ENCODE data around the gene C22orf39. TPM values are rescaled to one million over a fixed set of nuclear protein-coding genes. Genes with fewer than 3 reads are reported as not detected.

The C22orf39 gene
- total RNA-seq, 3 donors from 2014 or later = 46.7 to 111 (median 54.4) TPM

DNA sequence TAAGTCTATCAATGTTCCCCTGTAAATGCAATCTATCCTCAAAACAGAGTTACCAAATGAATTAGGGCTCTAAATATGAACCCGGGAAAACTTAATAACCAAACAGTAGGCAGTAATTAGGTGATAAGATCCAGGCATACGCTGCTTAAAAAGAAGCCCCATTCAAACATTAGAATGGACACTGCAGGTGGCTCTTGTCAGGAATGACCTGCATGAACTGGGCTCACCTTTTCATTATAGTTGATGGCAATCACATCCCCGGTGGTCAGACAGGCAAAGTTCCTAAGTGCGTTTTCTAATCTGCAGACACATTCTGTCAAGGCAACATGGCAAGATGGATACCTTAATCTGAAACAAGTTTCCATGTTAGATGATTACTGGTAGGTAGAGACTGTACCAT lies 17.5 kb upstream of the C22orf39 start:
- no peaks in the 10 kb centered on the region for H3K9me3 ChIP-seq
- H3K36me3 ChIP-seq = peaks cover 7% of the 10 kb centered on the region
- intact Hi-C loops (cut with DNase I; ENCODE audit: low total_unique reads) = no loop called here
- no peak overlapping the region for H3K4me3 ChIP-seq
- no peaks in the 10 kb centered on the region for H3K27me3 ChIP-seq
- no peak overlapping the region for H3K27ac ChIP-seq
- no peaks in the 10 kb centered on the region for H3K4me1 ChIP-seq
- no peak for DNase-seq (ENCODE audit: low spot score in 2 of 2)
- TF ChIP-seq POLR2AphosphoS5 (IDR thresholded peaks at IDR 0.05) = no peak
- TF ChIP-seq POLR2A (IDR thresholded peaks at IDR 0.05) = no peak
- TF ChIP-seq, protein P1, sequence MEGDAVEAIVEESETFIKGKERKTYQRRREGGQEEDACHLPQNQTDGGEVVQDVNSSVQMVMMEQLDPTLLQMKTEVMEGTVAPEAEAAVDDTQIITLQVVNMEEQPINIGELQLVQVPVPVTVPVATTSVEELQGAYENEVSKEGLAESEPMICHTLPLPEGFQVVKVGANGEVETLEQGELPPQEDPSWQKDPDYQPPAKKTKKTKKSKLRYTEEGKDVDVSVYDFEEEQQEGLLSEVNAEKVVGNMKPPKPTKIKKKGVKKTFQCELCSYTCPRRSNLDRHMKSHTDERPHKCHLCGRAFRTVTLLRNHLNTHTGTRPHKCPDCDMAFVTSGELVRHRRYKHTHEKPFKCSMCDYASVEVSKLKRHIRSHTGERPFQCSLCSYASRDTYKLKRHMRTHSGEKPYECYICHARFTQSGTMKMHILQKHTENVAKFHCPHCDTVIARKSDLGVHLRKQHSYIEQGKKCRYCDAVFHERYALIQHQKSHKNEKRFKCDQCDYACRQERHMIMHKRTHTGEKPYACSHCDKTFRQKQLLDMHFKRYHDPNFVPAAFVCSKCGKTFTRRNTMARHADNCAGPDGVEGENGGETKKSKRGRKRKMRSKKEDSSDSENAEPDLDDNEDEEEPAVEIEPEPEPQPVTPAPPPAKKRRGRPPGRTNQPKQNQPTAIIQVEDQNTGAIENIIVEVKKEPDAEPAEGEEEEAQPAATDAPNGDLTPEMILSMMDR (IDR thresholded peaks at IDR 0.05) = no peak

DNA sequence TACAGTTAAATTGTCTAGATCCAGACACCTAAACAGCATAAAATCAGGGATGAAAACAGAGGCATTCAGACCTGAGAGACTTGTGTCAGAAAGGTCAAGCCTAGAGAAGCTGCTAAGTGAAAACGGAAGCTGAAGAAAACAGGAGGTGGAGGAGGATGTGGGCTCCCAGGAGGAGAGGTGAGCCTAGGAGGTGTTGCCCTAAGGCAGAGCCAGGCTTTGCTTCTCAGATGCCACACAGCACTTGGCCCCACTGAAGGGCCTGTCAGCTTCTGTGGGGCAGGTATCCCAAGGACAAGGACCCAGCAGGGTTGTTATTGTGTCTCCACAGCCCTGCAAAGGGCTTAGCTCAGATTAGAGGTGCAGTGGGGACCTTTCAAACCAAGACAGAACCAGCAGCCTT lies 17.0 kb upstream of the C22orf39 start:
- no peaks in the 10 kb centered on the region for H3K9me3 ChIP-seq
- no peak for DNase-seq (ENCODE audit: low spot score in 2 of 2)
- no peaks in the 10 kb centered on the region for H3K27me3 ChIP-seq
- no peak overlapping the region for H3K4me3 ChIP-seq
- TF ChIP-seq, protein P1 (IDR thresholded peaks at IDR 0.05) = no peak
- no peak for TF ChIP-seq POLR2AphosphoS5 (IDR thresholded peaks at IDR 0.05)
- TF ChIP-seq POLR2A (IDR thresholded peaks at IDR 0.05) = no peak
- no peak overlapping the region for H3K27ac ChIP-seq
- H3K4me1 ChIP-seq = no peaks in the 10 kb centered on the region
- H3K36me3 ChIP-seq = peaks cover 7% of the 10 kb centered on the region
- intact Hi-C loops (cut with DNase I; ENCODE audit: low total_unique reads) = no loop called here

DNA sequence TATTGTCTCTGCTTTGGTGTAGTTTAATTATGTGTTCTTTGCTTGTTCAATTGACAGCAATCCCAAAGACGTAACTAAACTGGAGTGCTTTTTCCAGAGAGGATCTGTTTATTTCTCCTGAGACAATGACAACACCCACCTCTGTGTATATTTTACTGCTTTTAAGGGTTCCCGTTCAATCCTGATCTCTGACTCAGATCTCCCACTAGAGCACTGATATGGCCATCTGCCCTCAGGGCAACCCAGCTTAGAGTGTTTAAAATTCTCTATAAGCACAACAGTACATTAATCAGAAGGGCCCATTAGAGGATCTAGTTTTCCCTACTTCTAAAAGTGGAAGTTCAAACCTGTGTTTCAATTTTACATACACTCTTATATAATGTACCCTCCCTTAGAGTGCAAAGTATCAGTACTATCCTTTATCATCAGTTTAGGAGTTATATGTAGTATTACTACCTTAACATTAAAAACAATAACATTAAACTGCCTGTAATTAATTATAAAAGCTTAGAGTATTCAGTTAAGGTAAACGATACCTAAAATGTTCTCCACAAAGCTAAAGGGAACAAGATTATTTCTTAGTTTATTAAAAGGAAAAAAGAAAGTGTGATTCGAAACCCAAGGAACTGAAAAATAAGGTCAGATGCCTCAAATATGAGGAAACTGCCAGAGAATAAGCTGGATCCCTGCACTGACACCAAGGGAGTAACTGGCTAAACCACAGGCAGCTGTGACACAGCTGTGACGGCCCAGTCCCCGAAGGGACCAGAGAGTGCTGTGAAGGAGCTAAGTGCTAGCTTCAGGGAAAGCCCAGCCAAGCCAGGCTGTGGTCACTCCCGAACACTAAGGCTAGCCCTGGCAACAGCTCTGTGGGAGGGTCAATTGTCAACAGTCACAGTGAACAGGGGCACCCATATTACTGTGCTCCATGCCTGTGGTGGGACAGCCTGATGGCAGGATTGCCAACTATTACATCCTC lies 16.3 kb upstream of the C22orf39 start:
- no peak for DNase-seq (ENCODE audit: low spot score in 2 of 2)
- no peak overlapping the region for H3K4me3 ChIP-seq
- H3K27me3 ChIP-seq = no peaks in the 10 kb centered on the region
- H3K36me3 ChIP-seq = no peaks in the 10 kb centered on the region
- H3K27ac ChIP-seq = no peak overlapping the region
- intact Hi-C loops (cut with DNase I; ENCODE audit: low total_unique reads) = no loop called here
- H3K4me1 ChIP-seq = no peaks in the 10 kb centered on the region
- no peaks in the 10 kb centered on the region for H3K9me3 ChIP-seq
- no peak for TF ChIP-seq POLR2AphosphoS5 (IDR thresholded peaks at IDR 0.05)
- TF ChIP-seq, protein P1 (IDR thresholded peaks at IDR 0.05) = no peak
- TF ChIP-seq POLR2A (IDR thresholded peaks at IDR 0.05) = no peak

DNA sequence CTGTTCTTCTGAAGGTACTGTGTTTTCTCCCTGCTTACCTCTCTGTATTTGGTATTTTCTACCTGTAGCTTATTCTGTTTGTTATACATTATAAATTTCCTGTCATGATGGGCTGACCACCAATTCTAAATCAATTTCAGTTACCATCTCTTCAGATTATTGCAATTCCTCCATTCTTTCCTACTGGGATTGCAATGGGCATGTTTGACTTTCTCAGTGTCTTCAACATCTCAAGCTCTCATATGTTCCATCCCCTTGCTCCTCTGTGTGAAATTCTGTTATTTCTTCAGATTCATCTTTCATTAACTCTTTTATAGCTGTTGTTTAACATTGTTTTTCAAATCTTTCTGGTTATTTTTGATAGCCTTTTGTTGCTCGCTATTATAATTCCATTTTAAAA lies 15.5 kb upstream of the C22orf39 start:
- TF ChIP-seq POLR2A (IDR thresholded peaks at IDR 0.05) (no peak), POLR2AphosphoS5 (IDR thresholded peaks at IDR 0.05) (no peak)
- TF ChIP-seq, protein P1 (IDR thresholded peaks at IDR 0.05) = no peak
- Histone ChIP-seq H3K27ac (no peak overlapping the region), H3K9me3 (no peaks in the 10 kb centered on the region), H3K36me3 (no peaks in the 10 kb centered on the region), H3K27me3 (no peaks in the 10 kb centered on the region), H3K4me1 (no peaks in the 10 kb centered on the region), H3K4me3 (no peak overlapping the region)
- intact Hi-C loops (cut with DNase I; ENCODE audit: low total_unique reads) = no loop called here
- no peak for DNase-seq (ENCODE audit: low spot score in 2 of 2)

DNA sequence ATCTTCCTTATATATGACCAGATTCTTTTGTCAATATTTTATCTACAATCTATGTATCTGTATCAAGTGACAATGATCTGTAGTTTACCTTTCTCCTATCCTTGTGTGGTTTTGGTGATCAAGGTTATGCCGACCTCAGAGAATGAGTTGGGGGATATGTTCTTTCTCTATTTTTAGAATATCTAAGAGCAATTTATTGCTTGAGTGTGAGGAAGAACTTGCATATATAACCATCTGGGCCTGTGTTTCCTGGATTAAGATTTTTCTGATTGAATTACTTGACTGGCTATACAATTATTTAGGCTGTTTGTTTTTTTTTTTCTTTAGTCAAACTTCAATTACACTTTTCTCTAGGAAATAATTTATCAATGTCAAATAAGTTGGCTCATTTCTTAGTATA lies 14.0 kb upstream of the C22orf39 start:
- TF ChIP-seq POLR2A (IDR thresholded peaks at IDR 0.05) (no peak), POLR2AphosphoS5 (IDR thresholded peaks at IDR 0.05) (no peak)
- TF ChIP-seq, protein P1 (IDR thresholded peaks at IDR 0.05) = no peak
- no peak overlapping the region for H3K4me3 ChIP-seq
- no peaks in the 10 kb centered on the region for H3K36me3 ChIP-seq
- H3K9me3 ChIP-seq = no peaks in the 10 kb centered on the region
- H3K27me3 ChIP-seq = no peaks in the 10 kb centered on the region
- intact Hi-C loops (cut with DNase I; ENCODE audit: low total_unique reads) = no loop called here
- no peak overlapping the region for H3K27ac ChIP-seq
- H3K4me1 ChIP-seq = no peaks in the 10 kb centered on the region
- DNase-seq (ENCODE audit: low spot score in 2 of 2) = no peak

Measured in breast epithelium (tissue), 4 donors.